GM04504 (cell line): ENCODE results near the gene LDAH.

ENCODE experiments used
- DNase-seq: peaks from one replicate; pipeline ENCODE4 v3.0.0-alpha.2; 2012; ENCODE audit warnings: low read depth

Gene LDAH

DNA sequence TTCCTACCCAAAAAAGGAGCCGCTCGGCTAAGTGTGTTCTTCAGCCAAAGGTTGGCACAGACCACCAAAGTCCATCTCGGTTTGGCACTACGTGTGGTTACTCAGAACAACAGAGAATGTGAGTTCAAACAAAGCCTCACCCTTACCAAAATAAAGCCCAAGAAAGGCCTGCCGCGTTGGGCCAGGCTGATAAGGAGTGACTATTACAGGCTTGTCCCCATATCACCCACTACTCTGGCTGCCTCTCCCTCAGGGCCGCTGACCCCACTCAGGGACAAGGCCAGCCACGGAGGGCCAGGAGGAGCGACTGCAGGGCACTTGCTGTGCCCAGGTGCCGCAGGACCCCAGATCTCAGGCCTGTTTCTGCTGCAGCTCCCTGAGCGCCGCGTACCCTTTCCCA lies 185.8 kb downstream of the LDAH start:
- no peak for DNase-seq

GRCh38 chr2:20635675-20636584 lies 187.0 kb downstream of the LDAH start:
- DNase-seq: peak; percentile 65

- no peak for DNase-seq
Observed at GRCh38 chr2:20635113-20635510, 187.8 kb downstream of the LDAH start.

GRCh38 chr2:20634507-20635112 lies 188.3 kb downstream of the LDAH start:
- no peak for DNase-seq
